ENCODE measurements around the gene MOV10L1. TPM values are rescaled to one million over a fixed set of nuclear protein-coding genes. Genes with fewer than 3 reads are reported as not detected.

Gene MOV10L1
- total RNA-seq, 1 donor from 2014 or later = 0.12 TPM

- TF ChIP-seq, protein P1, sequence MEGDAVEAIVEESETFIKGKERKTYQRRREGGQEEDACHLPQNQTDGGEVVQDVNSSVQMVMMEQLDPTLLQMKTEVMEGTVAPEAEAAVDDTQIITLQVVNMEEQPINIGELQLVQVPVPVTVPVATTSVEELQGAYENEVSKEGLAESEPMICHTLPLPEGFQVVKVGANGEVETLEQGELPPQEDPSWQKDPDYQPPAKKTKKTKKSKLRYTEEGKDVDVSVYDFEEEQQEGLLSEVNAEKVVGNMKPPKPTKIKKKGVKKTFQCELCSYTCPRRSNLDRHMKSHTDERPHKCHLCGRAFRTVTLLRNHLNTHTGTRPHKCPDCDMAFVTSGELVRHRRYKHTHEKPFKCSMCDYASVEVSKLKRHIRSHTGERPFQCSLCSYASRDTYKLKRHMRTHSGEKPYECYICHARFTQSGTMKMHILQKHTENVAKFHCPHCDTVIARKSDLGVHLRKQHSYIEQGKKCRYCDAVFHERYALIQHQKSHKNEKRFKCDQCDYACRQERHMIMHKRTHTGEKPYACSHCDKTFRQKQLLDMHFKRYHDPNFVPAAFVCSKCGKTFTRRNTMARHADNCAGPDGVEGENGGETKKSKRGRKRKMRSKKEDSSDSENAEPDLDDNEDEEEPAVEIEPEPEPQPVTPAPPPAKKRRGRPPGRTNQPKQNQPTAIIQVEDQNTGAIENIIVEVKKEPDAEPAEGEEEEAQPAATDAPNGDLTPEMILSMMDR (conservative IDR thresholded peaks at IDR 0.05; ENCODE audit: low read depth, low read length) = no peak
- H3K4me3 ChIP-seq (ENCODE audit: low read depth, low read length) = no peak overlapping the region
- no peak for DNase-seq (ENCODE audit: low read depth)
Measured at GRCh38 chr22:50117168-50117762, 27.5 kb downstream of the MOV10L1 start.

DNA sequence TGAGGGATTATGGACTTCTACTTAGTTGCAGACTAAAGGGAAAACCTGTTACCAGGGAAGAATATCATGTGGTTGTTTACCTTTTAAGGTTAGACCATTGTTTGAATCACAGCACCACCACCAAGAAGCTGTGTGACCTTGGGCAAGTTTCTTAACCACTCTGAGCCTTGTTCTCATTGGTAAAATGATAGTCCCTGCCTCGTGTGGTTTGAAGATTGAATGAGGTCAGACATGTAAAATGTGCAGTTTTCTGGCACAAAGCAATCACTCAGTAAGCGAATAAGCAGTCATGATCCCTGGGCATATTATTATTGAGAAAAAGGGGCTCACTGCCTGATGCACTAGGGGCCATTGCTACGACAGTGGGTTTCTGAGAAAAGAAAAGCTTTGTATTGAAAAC lies 28.3 kb downstream of the MOV10L1 start:
- no peak overlapping the region for H3K4me3 ChIP-seq (ENCODE audit: low read depth, low read length)
- no peak for DNase-seq (ENCODE audit: low read depth)
- TF ChIP-seq, protein P1 (conservative IDR thresholded peaks at IDR 0.05; ENCODE audit: low read depth, low read length) = no peak

DNA sequence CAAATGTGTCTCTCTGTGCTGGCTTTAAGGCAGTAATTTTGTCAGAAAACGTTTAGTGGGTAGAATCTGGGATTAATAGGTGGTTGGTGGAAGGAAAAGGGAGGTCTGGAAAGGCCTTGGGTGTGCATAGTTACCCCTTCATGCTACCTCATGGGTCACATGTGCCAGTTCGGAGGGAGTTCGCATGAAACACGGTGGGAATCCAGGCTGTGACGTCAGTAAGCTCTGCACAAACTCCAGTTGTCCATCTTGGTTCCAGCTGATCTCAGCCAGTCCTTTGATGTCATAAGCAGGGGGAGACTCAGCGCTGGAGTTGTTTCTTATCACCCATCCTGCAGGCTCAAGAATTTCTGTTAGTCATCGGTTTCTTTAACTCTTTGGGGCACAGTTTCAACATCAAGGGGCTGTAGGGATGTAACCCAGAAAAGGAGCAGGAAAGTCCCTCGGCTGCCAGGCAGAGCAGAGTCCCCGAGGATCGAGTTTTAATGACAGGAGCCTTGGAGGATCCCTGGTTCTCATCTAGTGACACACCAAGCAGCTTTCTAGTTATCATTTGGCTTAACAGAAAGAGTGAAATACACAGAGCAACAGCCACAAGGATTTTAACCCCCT lies 28.9 kb downstream of the MOV10L1 start:
- DNase-seq (ENCODE audit: low read depth) = peak; percentile 18
- TF ChIP-seq, protein P1 (conservative IDR thresholded peaks at IDR 0.05; ENCODE audit: low read depth, low read length) = no peak
- H3K4me3 ChIP-seq (ENCODE audit: low read depth, low read length) = no peak overlapping the region

DNA sequence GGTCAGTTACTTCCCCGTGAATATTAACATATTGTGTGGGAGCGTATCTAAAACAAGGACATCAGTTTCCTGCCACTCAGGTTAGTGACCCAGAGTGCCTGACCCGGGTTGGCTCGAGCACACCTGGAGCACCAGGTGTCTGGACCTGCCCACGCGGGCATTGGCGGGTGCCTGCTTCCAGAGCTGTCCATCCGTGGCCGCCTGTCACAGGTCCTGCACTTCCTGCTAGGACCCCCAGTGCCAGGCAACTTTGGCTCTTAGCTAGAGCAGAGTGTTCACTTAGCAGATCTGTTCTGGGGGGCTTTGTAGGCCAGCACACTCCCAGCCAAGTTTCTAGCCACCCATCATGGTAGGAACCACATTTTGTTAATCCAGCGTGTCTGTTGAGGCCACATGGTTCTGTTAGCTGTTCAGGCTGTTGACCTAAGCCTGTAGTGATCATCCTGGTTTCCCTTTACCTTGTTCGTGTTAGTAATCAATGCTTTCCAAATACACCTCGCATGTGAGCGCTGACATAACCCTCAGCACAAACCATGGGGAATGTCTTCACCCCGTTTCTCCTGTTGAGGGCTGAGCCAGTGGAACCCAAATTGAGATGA lies 29.5 kb downstream of the MOV10L1 start:
- DNase-seq (ENCODE audit: low read depth) = no peak
- TF ChIP-seq, protein P1 (conservative IDR thresholded peaks at IDR 0.05; ENCODE audit: low read depth, low read length) = no peak
- H3K4me3 ChIP-seq (ENCODE audit: low read depth, low read length) = no peak overlapping the region

- DNase-seq (ENCODE audit: low read depth) = no peak
- H3K4me3 ChIP-seq (ENCODE audit: low read depth, low read length) = no peak overlapping the region
- TF ChIP-seq, protein P1 (conservative IDR thresholded peaks at IDR 0.05; ENCODE audit: low read depth, low read length) = no peak
Measured at GRCh38 chr22:50119768-50120251, 30.0 kb downstream of the MOV10L1 start.

DNA sequence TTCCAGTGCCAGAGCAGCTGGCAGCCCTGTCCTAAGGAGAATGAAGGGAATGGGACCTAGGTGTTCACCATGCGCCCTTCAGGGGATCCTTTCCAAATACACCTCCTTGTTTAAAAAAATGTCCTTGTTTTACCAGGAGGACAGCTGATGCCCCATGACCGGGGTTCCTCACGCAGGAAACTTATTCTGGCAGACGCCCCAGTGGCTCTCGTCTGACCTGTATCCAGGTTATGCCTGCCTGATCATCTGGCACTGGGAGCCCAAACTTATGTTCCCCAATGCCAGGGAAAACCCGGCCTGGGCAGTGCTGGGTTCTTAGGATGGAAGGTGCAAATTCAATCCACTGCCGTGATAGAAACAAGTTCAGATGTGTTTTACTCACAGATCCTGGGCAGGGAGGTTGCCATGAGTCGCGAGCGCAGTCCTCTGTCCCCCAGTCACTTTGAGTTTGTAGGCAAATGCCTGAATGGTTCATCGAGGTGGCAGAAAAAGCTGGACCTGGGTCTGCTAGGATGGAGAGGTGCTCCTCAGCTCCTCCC lies 31.5 kb downstream of the MOV10L1 start:
- no peak for DNase-seq (ENCODE audit: low read depth)
- TF ChIP-seq, protein P1 (conservative IDR thresholded peaks at IDR 0.05; ENCODE audit: low read depth, low read length) = no peak
- no peak overlapping the region for H3K4me3 ChIP-seq (ENCODE audit: low read depth, low read length)

Measured in epithelial cell of proximal tubule (primary cell).